ENCODE data around the gene BRIX1.
A peak's percentile ranks its signal among the peaks of the same experiment; 100 is the strongest.

Gene BRIX1, protein sequence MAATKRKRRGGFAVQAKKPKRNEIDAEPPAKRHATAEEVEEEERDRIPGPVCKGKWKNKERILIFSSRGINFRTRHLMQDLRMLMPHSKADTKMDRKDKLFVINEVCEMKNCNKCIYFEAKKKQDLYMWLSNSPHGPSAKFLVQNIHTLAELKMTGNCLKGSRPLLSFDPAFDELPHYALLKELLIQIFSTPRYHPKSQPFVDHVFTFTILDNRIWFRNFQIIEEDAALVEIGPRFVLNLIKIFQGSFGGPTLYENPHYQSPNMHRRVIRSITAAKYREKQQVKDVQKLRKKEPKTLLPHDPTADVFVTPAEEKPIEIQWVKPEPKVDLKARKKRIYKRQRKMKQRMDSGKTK

DNA sequence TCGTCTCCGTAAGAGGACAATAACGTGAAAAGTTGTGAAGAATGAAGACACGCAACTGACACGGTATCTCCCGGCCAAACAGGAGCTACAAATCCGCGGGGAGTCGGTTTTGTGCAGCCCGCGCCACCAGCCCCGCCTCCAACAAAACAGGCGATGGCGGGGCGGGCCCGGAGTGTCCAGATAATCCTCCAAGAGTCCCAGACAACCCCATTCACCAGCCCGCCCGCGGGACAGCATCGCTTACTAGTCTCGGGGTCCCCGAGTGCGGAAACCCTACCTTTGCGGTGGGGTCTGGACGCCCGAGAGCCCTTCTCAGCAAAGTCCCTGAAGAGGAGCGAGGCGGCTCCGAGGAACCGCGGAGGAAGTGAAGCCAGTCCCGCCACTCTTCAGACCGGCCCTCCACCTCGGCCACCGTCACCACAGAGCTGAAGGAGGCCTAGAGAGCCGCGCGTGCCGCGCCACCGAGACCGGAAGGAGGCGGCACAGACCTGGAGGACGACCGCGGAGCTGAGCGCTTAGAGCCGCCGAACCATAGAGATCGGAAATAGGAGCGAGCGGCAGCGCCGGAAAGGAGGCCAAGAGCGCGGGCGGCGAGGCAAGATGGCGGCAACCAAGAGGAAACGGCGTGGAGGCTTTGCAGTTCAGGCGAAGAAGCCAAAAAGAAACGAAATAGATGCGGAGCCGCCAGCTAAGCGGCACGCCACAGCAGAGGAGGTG lies at the start of gene BRIX1, which contains the start of gene RAD1:
Gene BRIX1, plus strand, starts transcription at position 573 of the 717 bp plus-strand sequence. Its CDS starts 28 bp downstream, at position 601.
Gene RAD1, minus strand, starts transcription at position 366 of the 717 bp plus-strand sequence. CDS start 612 bp downstream, outside the sequence.
- peak; percentile 98 for DNase-seq

DNA sequence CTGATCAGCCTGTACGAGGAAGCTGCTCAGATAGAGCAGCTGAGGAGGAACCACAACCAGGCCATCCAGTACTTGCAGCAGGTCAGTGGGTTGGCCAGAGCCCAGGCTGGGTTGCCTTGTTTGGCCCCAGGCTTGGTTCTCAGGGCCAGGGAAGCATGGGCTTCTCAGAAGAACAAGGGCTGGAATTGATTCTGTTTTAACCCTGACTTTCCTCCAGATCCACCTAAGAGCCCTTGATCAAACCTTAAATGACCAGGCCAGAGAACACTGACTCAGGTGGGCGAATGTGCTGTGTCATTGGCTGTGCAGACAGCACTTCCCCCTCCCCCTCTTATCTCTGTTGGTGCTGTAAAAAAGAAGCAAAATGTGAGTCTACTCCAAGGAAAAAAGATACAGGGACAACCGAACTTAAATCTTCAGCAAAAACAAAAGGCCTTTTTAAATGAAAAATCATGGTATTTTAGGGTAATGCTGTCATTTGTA lies 48.5 kb upstream of the BRIX1 start:
- no peak for DNase-seq

DNA sequence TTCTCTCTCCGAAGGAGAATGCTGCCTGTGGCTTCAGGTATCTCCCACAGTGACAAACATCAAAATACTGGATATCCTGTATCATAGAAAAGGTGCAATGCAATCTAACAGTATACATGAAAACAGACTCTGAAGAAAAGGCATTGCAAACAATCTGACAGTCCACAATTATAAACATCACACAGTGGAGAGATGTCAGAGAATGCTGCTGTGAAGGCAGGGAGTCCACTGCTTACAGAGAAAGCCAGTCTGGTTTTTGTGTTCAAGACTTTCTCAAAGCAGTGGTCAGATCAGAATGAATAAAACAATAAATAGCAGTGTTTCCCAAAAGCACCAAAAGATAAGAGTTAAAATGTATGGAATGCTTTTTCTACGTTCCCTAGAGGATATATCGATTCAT lies 47.9 kb upstream of the BRIX1 start:
- no peak for DNase-seq

DNA sequence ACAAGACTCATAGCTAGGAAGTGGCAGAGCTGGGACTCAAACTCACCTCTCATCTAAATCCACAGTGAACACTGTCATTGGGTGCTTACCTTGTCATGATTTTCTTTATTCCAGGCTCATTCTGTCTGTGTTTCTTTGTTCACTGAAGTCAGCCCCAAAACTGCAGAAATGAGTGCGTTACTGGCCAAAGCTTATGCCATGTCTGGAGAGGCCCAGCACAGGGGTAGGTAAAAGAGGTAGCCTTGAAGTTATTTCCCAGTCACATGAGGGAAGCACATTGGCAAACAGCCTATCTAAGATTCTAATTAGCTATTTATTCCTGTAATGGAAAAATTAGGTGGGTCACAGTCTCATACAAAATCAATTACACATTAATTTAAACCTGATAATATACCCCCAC lies 46.7 kb upstream of the BRIX1 start:
- no peak for DNase-seq

DNA sequence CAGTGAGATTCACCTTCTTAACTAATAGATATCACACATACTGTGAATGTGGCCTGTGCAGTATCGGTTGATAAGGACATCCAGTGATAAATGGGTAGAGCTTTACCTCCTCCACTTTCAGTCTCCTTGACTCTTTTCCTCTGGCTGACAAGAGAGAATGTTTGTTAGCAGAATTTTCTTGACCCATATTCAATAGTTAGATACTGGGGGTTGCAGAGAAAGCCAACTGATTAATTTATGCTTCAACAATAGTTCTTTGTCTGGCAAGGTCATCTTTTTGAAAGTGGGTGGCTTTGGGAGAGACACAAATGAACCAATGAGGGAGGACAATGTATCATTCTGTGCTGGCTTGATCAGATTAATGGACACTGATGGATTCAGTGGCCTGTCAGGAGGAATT lies 46.3 kb upstream of the BRIX1 start:
- DNase-seq = no peak

DNA sequence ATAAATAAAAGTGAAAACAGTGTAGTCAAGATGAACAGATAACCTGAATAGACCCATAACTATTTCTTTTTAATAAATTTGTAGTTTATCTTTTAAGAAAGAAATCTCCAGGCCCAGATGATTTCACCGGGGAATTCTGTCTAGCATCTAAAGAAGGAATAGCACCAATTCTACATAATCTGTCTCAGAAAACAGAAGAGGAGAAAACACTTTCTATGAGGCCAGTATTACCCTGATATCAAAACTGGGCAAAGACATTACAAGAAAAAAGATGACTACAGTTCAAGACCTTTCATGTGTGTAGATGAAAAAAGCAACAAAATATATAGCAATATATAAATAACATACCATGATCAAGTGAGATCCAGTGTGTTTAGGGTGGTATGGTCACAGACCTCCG lies 45.1 kb upstream of the BRIX1 start:
- no peak for DNase-seq

DNA sequence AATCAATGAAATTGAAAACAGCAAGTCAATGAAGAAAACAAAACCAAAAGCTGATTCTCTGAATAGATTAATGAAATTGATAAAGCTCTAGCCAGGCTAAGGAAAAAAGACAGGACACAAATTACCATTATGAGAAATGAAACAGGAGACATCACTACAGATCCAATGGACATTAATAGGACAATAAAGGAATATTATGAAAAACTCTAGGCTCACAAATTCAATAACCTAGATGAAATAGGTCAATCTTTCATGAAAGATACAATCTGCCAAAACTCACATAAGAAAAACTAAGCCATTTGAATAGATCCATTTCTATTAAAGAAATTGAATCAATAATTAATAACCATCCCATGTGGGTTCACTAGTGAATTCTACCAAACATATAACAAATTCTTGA lies 39.2 kb upstream of the BRIX1 start:
- no peak for DNase-seq

DNA sequence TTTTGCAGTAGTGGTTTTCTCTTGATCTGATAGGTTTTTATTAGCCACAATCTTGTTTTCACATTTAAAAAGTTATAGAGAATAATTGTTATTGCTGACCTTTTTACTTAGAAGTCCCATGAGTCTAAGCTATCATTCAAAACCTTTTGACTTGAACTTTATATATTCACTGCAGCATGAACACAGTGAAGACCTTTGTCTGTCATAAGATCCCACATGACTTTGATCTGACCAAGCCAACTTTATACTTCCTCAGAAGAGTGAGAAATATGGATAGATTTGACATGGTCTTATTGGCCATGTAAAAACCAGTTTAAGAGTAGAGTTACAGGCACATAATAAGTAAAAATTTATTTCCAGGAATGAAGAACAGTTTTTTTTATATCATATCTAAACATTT lies 34.3 kb upstream of the BRIX1 start:
- no peak for DNase-seq

DNA sequence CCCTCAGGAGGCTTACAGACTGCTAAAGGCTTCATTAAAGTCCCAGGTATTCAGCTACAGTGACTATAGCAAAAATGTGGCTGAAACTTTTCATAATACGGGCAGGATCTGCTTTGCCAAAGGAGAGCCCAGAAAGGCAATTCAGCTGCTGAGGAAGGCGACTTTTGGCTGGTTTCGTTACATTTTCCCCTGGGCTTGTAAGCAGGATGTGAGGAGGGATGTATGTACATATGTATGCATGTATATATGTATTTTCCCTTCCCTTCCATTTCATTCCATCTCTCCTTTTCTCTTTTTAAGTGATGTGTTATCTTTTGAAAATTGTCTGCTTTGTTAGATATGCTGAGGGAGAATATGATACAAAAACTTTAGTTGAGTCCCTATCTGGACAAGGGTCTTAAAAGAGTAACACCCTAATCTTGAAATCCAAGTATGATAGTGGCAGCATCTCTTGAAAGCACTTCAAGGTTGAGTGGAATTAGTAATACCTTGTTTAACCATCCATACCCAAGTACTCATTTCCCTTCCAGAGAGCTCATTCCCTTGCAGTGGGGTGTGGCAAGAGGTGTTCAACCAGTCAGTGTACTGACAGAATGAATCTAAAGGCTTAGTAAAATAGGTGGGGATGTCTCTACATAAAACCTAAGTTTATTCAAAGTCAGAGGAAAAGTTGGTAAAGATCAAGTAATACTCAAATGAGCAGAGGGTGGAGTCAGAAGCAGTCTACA lies 29.0 kb upstream of the BRIX1 start:
- DNase-seq = no peak

DNA sequence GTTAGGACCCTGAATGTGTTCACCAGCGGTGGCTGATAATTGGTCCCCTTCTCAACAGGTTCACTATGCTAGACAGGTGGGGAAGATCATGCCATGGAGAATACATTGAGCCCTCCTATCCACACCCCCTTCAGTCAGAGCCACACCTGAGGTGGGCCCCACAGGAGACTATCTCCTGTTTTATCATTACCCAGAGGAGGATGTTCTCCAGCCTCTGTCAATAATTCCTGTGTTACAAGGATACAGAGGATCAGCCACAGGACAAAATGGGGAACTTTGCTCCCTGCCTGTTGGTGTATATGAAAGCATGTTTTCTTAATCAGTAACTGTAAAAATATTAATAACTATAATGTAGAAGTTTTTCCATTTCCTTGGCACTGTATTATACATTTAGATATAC lies 26.1 kb upstream of the BRIX1 start:
- DNase-seq = no peak

DNA sequence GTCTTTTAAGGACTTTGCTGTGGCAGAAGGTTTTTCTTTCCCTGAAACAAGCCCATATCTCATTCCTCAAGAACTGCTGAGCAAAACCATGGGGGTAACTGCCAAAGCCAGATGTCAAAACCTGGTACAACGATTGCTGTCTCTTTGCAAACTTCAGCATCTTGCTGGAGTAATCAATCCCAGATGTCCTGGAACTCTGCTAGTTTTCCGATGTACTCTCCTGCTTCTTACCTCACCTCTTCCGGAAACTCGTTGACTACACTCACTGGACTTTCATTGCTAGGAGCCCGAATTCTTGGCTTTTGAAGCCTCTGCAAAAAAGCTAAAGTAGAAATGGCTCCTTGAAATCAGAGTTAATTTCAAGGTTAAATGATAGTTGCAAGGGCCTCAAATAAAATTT lies 23.5 kb upstream of the BRIX1 start:
- DNase-seq = no peak

DNA sequence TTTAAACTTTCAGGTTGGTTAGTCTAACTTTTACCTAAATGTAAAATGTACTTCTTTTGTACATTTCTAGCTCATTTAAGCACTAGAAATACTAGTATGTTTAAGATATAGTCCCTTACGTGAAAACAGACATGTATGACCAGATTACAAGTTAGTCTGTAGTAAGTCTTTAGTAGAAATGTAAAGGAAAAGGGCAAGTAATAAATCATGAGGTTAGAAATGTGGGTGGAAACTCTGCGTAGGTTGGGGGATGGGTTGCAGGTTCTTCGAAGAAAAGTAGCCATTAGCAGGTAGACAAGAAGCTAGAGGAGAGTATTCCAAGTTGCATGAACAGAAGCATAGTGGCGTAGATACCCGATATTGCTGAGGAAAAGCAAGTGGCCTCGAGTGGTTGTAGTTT lies 23.1 kb upstream of the BRIX1 start:
- no peak for DNase-seq

DNA sequence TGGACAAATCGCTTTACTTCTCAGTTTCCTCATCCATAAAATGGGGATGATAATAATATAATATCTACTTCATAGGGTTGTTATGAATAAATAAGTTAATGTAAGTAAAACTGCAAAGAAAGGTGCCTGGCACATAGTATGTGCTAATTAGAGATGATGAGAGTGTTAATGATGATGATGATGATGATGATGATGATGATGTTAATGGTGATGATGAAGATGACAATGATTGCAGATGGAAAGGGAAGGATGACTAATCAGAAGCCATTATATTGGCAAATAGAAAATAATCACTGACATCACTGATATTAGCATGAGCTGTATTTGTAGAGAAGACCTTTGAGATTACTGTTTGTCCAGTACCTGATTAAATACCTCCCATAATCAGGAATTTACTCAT lies 20.8 kb upstream of the BRIX1 start:
- DNase-seq = no peak

DNA sequence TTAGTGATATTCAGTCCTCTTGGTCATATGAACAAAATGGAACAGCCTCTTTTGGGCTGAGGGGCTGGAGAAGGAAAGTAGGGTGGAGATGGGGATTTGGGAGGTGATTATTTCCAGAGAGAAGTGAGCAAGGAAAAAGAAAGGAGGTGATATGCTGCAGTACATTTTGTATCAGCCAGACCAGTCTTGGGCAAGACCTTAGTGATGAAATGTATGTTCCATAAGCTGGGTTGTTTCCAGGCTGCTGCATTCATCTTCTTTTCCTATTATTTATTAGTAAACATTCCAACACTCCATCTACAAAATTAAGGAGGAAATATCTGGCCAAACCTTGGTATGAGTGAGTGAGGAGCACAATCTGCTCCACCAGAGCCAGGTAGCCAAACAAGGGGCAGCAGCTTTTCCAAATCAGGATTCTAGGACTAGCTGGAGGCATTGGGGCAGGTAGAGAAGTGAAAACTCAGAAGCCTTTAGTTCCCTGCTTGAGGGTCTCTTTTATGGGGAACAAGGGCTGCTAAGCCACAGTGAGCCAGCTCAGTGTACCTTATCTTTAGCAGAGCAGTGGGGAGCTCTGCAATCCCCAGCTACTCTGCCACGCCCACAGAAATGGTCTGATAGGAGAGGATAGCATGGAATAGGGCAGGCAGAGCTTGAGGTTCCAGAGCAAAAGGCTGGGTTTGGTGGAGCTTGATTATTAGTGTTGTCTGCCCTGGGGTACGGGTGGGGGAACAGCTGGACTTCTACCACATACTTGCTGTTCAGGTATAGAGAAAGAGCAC lies 19.7 kb upstream of the BRIX1 start:
- no peak for DNase-seq

DNA sequence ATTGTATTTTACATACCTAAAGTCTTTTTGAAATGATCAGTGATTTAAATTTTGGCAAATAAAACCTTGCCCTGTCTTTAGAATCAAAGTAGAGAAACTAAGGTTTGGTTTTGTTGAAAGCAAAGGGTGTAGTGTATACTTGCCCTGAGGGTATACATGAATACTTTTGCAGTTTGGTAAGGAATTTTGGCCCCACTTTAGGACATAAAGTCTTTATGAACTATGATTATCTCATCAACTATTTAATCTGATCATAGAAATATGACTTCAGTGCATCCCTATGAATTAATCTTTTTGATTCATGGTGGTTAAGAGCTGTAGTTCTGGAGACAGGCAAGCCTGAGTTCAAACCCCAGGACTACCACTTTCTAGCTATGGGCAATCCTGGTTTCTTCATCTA lies 17.9 kb upstream of the BRIX1 start:
- DNase-seq = no peak

DNA sequence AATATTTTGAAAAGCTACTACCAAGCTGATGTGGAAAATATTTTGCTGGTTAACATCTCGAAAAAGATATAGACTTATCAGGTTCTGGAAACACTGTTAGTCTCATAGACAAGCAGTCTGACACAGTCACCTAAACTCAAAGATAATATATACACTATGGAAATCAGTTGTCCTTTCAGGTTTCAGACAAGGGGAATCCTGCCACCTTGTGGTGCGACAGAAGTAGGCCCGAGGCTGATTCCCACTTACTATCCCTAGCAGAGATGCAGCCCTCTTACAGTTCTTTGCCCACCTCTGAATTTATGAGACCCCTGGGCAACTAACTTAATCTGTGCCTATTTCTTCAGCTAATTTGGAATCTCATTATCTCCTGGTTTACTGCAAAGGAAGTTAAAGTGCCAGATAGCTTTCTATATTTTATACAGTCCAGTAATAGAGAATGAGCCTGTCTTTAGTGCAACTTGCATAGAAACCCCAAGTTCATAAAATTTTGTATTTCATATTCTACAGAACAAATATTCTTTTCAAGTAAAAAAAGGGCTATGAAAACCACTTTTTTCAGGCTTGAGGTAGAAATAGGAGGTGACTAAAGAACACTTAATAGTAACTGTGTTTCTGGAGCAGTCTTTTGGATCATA lies 17.1 kb upstream of the BRIX1 start:
- DNase-seq = peak; percentile 64

DNA sequence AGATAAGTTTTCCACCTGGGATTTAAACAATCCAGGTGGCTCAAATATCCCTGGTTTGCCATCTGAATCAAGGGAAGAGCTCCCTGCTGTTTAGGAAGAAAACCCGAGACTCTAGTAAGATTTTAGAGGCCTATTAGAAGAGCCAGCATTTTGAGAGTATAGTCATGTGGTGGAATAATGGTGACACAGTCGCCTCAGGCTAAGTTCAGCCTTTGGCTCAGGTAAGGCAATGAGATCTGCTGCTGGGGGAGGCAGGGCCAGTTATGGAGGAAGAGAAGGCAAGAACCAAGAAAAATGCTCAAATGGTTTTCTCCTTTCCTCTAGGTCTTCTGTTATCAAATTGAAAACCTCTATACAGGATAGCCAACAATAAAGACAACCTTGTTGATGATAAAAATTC lies 16.4 kb upstream of the BRIX1 start:
- no peak for DNase-seq

DNA sequence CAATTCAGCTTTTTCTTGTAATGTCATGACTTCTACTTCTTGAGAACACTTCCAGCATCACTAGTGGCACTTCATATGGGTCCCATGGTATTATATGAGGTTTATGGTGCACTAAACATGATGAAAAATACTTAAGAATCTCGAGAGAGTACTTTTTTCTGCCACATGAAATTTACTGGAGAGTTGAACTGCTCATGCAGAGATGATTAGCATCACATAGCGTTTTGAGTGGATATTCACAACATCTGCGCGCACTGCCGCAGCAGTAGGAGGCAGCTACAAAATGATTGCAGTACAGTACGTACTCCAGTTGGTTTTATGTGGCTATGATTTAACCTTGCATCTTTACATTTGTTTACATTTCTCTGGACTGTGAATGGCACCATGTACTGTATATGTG lies 14.9 kb upstream of the BRIX1 start:
- no peak for DNase-seq

DNA sequence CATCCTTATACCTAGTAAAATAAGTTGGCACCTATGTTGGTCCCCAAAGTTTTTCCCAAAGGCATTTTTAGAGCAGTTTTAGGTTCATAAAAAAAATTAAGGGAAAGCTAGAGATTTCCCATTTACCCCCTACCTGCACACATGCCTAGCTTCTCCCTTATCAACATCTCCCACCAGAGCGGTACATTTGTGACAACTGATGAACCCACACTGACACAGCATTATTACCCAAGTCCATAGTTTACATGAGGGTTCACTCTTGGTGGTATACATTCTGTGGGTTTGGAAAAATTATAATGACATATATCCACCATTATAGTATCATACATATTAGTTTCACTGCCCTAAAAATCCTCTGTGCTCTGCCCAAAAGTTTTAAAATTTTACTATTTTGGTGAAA lies 12.3 kb upstream of the BRIX1 start:
- no peak for DNase-seq

DNA sequence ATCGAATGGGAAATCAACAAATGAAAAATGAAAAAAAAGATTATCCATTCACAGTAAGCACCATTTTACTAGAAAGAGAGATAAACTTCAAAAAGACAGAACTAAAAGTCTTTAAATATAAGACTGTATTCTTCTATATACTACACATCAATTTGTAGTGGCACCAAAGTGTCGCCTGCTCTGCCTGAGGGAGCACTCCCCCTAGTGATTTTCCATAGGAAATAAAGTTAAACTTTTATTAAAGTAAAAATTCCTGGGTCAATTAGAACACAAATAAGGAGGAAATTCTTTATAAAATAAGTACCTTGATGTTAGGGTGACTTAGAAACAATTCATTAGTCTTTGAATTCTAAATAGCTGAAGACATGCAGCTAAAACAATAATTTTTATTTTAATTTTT lies 9.9 kb upstream of the BRIX1 start:
- DNase-seq = no peak

DNA sequence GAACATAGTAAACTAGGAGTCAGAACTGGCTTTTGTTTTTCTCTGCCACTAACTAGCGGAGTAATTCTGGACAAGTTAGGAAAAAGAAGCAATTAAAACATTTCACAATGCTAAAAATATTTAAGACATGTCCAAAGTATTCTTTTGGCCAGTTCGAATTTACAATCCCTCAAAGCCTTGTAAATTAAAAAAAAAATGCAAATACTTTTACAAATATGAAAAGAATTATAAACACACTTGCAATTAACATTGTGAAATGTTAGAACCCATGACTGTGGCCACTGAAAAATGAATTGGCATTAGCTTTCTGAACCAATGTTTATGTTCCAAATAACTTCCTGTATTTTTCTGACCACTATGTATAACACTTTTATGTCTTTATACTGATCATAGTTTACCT lies 2.4 kb upstream of the BRIX1 start:
- DNase-seq = no peak

DNA sequence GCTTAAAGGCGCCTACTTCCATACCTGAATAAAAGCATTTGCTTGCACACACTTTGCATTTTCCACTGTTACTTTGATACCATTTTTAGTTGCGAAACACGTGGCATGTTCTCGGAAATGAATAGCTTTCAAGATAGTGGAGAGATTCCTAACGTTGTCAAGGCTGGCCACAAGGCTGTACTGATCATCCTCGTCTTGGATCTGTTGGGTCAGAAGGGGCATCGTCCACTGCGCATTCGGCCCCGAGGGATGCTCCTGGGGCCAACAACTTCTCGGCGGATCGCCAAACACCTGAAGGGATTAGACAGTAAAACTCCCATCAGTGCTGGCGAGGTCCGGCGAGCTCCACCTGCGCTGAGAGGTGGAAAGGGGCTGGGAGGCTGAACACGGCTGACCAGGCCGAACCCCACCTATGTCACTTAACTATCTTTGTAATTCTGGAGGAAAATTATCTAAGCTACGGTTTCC lies 806 bp upstream of the BRIX1 start:
- no peak for DNase-seq

Data from DMS153 (cell line).